ENCODE results near the gene FBXO47.
"Not testable (repeated sequence)": the region's sequence is repeated elsewhere in the genome, so short reads cannot be mapped to it uniquely, and the experiment has no call there.

Gene FBXO47

DNA sequence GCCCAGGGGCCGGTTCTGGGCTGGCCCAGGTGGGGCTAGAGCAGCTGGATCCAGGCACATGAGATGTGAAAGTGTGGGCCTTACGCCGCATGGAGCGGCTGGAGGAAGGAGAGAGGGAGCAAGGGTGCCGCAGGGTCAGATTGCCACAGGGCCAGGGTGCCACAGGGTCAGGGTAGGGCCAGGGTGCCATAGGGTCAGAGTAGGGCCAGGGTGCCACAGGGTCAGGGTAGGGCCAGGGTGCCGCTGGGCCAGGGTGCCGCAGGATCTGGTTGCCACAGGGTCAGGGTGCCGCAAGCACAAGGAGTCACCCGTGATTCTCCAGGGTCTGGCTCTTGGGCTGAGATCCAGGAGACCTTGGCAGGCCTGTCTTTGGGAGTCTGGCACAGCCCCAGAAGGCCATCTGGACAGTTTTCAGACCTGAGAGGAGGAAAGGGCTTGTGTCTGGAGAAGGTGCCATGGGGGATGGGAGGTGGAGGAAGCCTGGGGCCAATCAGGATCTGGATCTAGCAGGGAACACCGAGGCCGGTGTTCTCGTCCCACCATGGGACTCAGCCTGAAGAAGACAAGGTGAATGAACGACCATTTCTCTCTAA, 54.9 kb downstream of the FBXO47 start:
- WGBS, 2 experiments, result 95 to 96% methylated on average over 13 of the region's 13 CpGs
- H3K9me3 ChIP-seq (ENCODE audit: control insufficient read depth, low read length), result no peaks in the 10 kb centered on the region
- H3K4me1 ChIP-seq (ENCODE audit: control insufficient read depth, insufficient read depth, low read length), result peaks cover 9% of the 10 kb centered on the region
- H3K4me3 ChIP-seq (ENCODE audit: insufficient read depth, low read depth, low read length), result no peak overlapping the region
- H3K36me3 ChIP-seq (ENCODE audit: control insufficient read depth, insufficient read depth, low read length), result peaks cover 16% of the 10 kb centered on the region
- H3K27ac ChIP-seq (ENCODE audit: insufficient read depth, low read depth, low read length, poor library complexity, severe bottlenecking), result no peak overlapping the region
- H3K27me3 ChIP-seq (ENCODE audit: control insufficient read depth, insufficient read depth, low read length, poor library complexity, severe bottlenecking), result no peaks in the 10 kb centered on the region

DNA sequence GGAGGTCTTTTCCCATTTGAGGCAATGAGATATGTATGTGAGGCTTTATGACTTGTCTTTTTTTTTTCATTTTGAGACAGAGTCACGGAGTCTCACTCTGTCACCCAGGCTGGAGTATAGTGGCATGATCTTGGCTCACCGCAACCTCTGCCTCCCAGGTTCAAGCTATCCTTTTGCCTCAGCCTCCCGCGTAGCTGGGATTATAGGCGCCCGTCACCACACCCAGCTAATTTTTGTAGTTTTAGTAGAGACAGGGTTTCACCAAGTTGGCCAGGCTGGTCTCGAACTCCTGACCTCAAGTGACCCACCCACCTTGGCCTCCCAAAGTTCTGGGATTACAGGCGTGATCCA, 55.5 kb downstream of the FBXO47 start:
- H3K27me3 ChIP-seq (ENCODE audit: control insufficient read depth, insufficient read depth, low read length, poor library complexity, severe bottlenecking); H3K27ac ChIP-seq (ENCODE audit: insufficient read depth, low read depth, low read length, poor library complexity, severe bottlenecking); H3K4me1 ChIP-seq (ENCODE audit: control insufficient read depth, insufficient read depth, low read length); H3K9me3 ChIP-seq (ENCODE audit: control insufficient read depth, low read length); H3K4me3 ChIP-seq (ENCODE audit: insufficient read depth, low read depth, low read length): not testable (repeated sequence)
- 96% methylated on average over 8 of the region's 8 CpGs for WGBS, 2 experiments
- H3K36me3 ChIP-seq (ENCODE audit: control insufficient read depth, insufficient read depth, low read length), result peaks cover 16% of the 10 kb centered on the region

GRCh38 chr17:38911081-38911730, 56.0 kb downstream of the FBXO47 start:
- Histone ChIP-seq H3K9me3 (ENCODE audit: control insufficient read depth, low read length) (no peaks in the 10 kb centered on the region), H3K4me1 (ENCODE audit: control insufficient read depth, insufficient read depth, low read length) (peaks cover 9% of the 10 kb centered on the region), H3K36me3 (ENCODE audit: control insufficient read depth, insufficient read depth, low read length) (peaks cover 16% of the 10 kb centered on the region), H3K27ac (ENCODE audit: insufficient read depth, low read depth, low read length, poor library complexity, severe bottlenecking) (no peak overlapping the region), H3K4me3 (ENCODE audit: insufficient read depth, low read depth, low read length) (no peak overlapping the region), H3K27me3 (ENCODE audit: control insufficient read depth, insufficient read depth, low read length, poor library complexity, severe bottlenecking) (no peaks in the 10 kb centered on the region)
- WGBS, 2 experiments, result 95 to 97% methylated on average over 10 of the region's 10 CpGs

DNA sequence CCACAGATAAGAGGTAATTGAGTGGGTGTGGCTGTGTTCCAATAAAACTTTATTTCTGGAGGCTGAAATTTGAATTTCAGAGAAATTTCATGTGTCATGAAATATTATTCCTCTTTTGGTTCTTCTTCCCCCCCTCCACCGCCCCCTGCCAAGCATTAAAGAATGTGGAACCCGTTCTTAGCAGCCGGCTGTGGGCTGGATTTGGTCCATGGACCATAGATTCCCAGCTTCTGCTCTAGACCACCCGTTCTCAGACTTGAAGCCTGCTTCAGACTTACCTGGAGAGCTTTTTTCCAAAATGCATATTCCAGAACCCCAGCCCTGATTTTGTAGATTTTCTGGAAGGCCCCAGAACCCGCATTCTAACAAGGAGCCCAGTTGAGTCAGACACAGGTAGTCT, 56.9 kb downstream of the FBXO47 start:
- Histone ChIP-seq H3K27me3 (ENCODE audit: control insufficient read depth, insufficient read depth, low read length, poor library complexity, severe bottlenecking) (no peaks in the 10 kb centered on the region), H3K27ac (ENCODE audit: insufficient read depth, low read depth, low read length, poor library complexity, severe bottlenecking) (no peak overlapping the region), H3K4me3 (ENCODE audit: insufficient read depth, low read depth, low read length) (no peak overlapping the region), H3K4me1 (ENCODE audit: control insufficient read depth, insufficient read depth, low read length) (peaks cover 9% of the 10 kb centered on the region), H3K36me3 (ENCODE audit: control insufficient read depth, insufficient read depth, low read length) (peaks cover 10% of the 10 kb centered on the region), H3K9me3 (ENCODE audit: control insufficient read depth, low read length) (no peaks in the 10 kb centered on the region)
- WGBS, 2 experiments, result 74 to 77% methylated on average over 5 of the region's 5 CpGs

- 69 to 73% methylated on average over 8 of the region's 8 CpGs for WGBS, 2 experiments
- Histone ChIP-seq H3K9me3 (ENCODE audit: control insufficient read depth, low read length) (no peaks in the 10 kb centered on the region), H3K27me3 (ENCODE audit: control insufficient read depth, insufficient read depth, low read length, poor library complexity, severe bottlenecking) (no peaks in the 10 kb centered on the region), H3K27ac (ENCODE audit: insufficient read depth, low read depth, low read length, poor library complexity, severe bottlenecking) (no peak overlapping the region), H3K4me1 (ENCODE audit: control insufficient read depth, insufficient read depth, low read length) (peaks cover 9% of the 10 kb centered on the region), H3K4me3 (ENCODE audit: insufficient read depth, low read depth, low read length) (no peak overlapping the region), H3K36me3 (ENCODE audit: control insufficient read depth, insufficient read depth, low read length) (no peaks in the 10 kb centered on the region)
Observed at GRCh38 chr17:38908676-38909181, 58.5 kb downstream of the FBXO47 start.

- WGBS, 2 experiments, result 75 to 77% methylated on average over 15 of the region's 15 CpGs
- Histone ChIP-seq H3K36me3 (ENCODE audit: control insufficient read depth, insufficient read depth, low read length) (no peaks in the 10 kb centered on the region), H3K27me3 (ENCODE audit: control insufficient read depth, insufficient read depth, low read length, poor library complexity, severe bottlenecking) (no peaks in the 10 kb centered on the region), H3K27ac (ENCODE audit: insufficient read depth, low read depth, low read length, poor library complexity, severe bottlenecking) (no peak overlapping the region), H3K4me3 (ENCODE audit: insufficient read depth, low read depth, low read length) (no peak overlapping the region), H3K9me3 (ENCODE audit: control insufficient read depth, low read length) (no peaks in the 10 kb centered on the region), H3K4me1 (ENCODE audit: control insufficient read depth, insufficient read depth, low read length) (peaks cover 9% of the 10 kb centered on the region)
Observed at GRCh38 chr17:38907930-38908675, 59.1 kb downstream of the FBXO47 start.

GRCh38 chr17:38906460-38907228, 60.6 kb downstream of the FBXO47 start:
- H3K4me1 ChIP-seq (ENCODE audit: control insufficient read depth, insufficient read depth, low read length), result peaks cover 9% of the 10 kb centered on the region
- WGBS, 2 experiments, result 88 to 93% methylated on average over 5 to 6 of the region's 7 CpGs
- H3K27ac ChIP-seq (ENCODE audit: insufficient read depth, low read depth, low read length, poor library complexity, severe bottlenecking), result no peak overlapping the region
- H3K36me3 ChIP-seq (ENCODE audit: control insufficient read depth, insufficient read depth, low read length), result no peaks in the 10 kb centered on the region
- no peak overlapping the region for H3K4me3 ChIP-seq (ENCODE audit: insufficient read depth, low read depth, low read length)
- H3K9me3 ChIP-seq (ENCODE audit: control insufficient read depth, low read length), result no peaks in the 10 kb centered on the region
- no peaks in the 10 kb centered on the region for H3K27me3 ChIP-seq (ENCODE audit: control insufficient read depth, insufficient read depth, low read length, poor library complexity, severe bottlenecking)

- no peaks in the 10 kb centered on the region for H3K36me3 ChIP-seq (ENCODE audit: control insufficient read depth, insufficient read depth, low read length)
- no peaks in the 10 kb centered on the region for H3K9me3 ChIP-seq (ENCODE audit: control insufficient read depth, low read length)
- H3K4me1 ChIP-seq (ENCODE audit: control insufficient read depth, insufficient read depth, low read length), result peaks cover 21% of the 10 kb centered on the region
- H3K27ac ChIP-seq (ENCODE audit: insufficient read depth, low read depth, low read length, poor library complexity, severe bottlenecking), result no peak overlapping the region
- no peaks in the 10 kb centered on the region for H3K27me3 ChIP-seq (ENCODE audit: control insufficient read depth, insufficient read depth, low read length, poor library complexity, severe bottlenecking)
- no peak overlapping the region for H3K4me3 ChIP-seq (ENCODE audit: insufficient read depth, low read depth, low read length)
- WGBS, 2 experiments, result 92 to 95% methylated on average over 10 of the region's 10 CpGs
Observed at GRCh38 chr17:38905375-38905774, 61.8 kb downstream of the FBXO47 start.

DNA sequence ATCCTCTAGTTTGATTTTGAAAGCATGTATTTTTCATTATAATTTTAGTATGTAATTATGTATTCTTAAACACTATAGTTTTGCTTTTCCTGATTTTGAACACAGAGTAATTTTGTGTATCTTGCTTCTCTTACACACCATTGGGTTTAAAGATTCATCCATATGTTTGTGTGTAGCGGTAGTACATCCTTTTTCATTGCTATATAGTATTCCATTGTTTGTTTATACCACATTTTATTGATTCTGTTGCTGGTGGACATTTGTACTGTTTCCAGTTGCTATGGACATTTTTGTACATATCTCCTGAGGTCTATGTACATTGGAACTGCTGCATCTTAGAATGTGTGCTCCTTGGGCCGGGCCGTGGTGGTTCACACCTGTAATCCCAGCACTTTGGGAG, 62.3 kb downstream of the FBXO47 start:
- Histone ChIP-seq H3K4me1 (ENCODE audit: control insufficient read depth, insufficient read depth, low read length) (peaks cover 24% of the 10 kb centered on the region), H3K9me3 (ENCODE audit: control insufficient read depth, low read length) (no peaks in the 10 kb centered on the region), H3K4me3 (ENCODE audit: insufficient read depth, low read depth, low read length) (no peak overlapping the region), H3K36me3 (ENCODE audit: control insufficient read depth, insufficient read depth, low read length) (no peaks in the 10 kb centered on the region), H3K27ac (ENCODE audit: insufficient read depth, low read depth, low read length, poor library complexity, severe bottlenecking) (no peak overlapping the region), H3K27me3 (ENCODE audit: control insufficient read depth, insufficient read depth, low read length, poor library complexity, severe bottlenecking) (no peaks in the 10 kb centered on the region)
- WGBS, 2 experiments, result 98 to 99% methylated on average over 2 to 3 of the region's 3 CpGs

- peaks cover 21% of the 10 kb centered on the region for H3K4me1 ChIP-seq (ENCODE audit: control insufficient read depth, insufficient read depth, low read length)
- WGBS, 2 experiments, result 89 to 92% methylated on average over 6 of the region's 6 CpGs
- no peaks in the 10 kb centered on the region for H3K9me3 ChIP-seq (ENCODE audit: control insufficient read depth, low read length)
- H3K27me3 ChIP-seq (ENCODE audit: control insufficient read depth, insufficient read depth, low read length, poor library complexity, severe bottlenecking), result no peaks in the 10 kb centered on the region
- no peak overlapping the region for H3K4me3 ChIP-seq (ENCODE audit: insufficient read depth, low read depth, low read length)
- H3K27ac ChIP-seq (ENCODE audit: insufficient read depth, low read depth, low read length, poor library complexity, severe bottlenecking), result no peak overlapping the region
- H3K36me3 ChIP-seq (ENCODE audit: control insufficient read depth, insufficient read depth, low read length), result peaks cover 5% of the 10 kb centered on the region
Observed at GRCh38 chr17:38903404-38903803, 63.8 kb downstream of the FBXO47 start.
